Astrocyte (in vitro differentiated cells and primary cell): ENCODE results near the gene PACC1.
"Not testable (repeated sequence)": the region's sequence is repeated elsewhere in the genome, so short reads cannot be mapped to it uniquely, and the experiment has no call there.

ENCODE experiments used
- CTCF ChIP-seq: IDR thresholded peaks from 2 replicates; pipeline ENCODE4 v1.5.1; 2011; ENCODE audit warnings: low read depth, mild to moderate bottlenecking, inconsistent platforms, low read length, moderate library complexity; ENCODE audit not compliant: insufficient read depth
- EZH2 ChIP-seq: IDR thresholded peaks from 2 replicates; pipeline ENCODE4 v1.6.1; 2012; ENCODE audit warnings: mild to moderate bottlenecking, low read length, inconsistent platforms; ENCODE audit not compliant: insufficient read depth

GRCh38 chr1:212321031-212321430, 93.7 kb downstream of the PACC1 start:
- TF ChIP-seq CTCF, EZH2: not testable (repeated sequence)
